GM18858 (cell line): ENCODE data around the gene AWAT2.

Experiments used
- ATAC-seq: cut with Tn5 transposase; IDR thresholded peaks from one replicate; pipeline ENCODE4 v1.9.1; 2021; ENCODE audit not compliant: unreplicated experiment

Gene AWAT2

DNA sequence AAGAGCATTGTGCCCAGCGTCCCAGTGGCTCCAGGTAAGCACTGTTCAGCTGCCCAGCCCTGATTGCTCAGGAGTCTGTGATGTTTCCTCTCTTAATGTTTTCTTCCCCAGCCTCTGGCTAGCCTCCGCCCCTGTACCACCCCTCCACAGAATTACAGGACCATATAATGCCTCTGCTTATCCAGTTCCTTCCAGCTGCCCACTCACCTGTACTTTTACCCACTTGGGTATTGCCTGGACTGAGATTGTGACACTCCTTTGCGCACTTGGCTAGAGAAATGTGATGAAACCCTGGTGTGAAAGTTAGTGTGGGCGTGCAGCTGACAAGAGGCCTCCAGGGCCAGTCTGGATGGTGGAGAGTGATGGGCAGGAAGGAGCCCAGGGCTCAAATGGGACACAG, at the start of gene AWAT2:
Gene AWAT2, minus strand, starts transcription at position 14 of the 400 bp plus-strand sequence. Its CDS starts 6 bp downstream, at position 8.
- ATAC-seq = no peak

- ATAC-seq = no peak
These were observed 46.3 kb upstream of the AWAT2 start for GRCh38 chrX:70096052-70096451.

DNA sequence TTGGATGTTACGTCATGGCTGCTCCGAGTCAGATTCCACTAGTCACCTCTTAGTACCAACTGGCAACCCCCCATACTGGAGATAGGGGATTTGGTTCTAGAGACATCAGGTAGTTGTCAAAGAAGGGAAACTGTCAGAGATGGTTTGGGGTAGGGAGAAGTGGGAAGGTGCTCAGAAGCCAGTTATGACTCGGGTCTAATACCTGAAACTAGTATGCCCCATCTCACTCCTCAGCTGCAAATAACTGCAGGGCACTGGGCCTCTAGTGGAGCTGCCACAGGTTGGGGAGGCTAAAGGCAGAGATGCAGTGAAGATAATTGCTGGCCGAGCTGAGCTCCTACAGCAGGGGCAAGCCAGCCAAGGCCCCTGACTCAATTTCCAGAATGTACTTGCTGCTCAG, 42.5 kb upstream of the AWAT2 start:
- ATAC-seq = no peak

DNA sequence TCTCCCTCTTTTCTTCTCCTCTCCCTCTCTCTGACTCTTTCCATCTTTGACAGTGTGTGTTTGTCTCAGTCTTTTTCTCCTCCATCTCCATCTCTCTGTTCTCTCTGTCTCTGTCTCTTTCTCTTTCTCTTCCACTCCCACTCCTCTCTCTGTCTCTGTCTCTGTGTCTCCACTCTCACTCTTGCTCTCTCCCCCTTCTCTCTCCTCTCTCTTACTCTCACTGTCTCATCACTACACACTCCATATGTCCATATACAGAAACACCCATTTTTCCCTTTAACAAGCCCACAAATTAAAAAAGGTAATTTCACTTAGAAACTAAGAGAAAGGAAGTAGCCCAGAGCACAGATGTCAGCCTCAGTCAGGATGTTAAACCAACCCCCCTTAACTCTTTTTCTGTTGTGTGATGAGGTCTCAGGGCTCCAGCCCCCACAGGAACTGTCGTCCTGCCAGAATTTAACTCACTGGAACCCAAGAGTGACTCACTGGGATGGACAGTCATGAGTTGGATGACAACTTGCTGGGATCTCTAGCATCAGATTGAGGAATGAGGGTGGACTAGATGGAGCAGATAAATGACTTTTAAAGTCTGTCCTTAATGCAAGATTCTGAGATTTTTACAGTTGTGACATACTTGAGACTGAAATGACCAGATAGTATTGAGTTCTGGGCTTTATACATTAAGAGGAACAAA, 40.0 kb upstream of the AWAT2 start:
- ATAC-seq = no peak

GRCh38 chrX:70088751-70089150, 39.0 kb upstream of the AWAT2 start:
- ATAC-seq = no peak

DNA sequence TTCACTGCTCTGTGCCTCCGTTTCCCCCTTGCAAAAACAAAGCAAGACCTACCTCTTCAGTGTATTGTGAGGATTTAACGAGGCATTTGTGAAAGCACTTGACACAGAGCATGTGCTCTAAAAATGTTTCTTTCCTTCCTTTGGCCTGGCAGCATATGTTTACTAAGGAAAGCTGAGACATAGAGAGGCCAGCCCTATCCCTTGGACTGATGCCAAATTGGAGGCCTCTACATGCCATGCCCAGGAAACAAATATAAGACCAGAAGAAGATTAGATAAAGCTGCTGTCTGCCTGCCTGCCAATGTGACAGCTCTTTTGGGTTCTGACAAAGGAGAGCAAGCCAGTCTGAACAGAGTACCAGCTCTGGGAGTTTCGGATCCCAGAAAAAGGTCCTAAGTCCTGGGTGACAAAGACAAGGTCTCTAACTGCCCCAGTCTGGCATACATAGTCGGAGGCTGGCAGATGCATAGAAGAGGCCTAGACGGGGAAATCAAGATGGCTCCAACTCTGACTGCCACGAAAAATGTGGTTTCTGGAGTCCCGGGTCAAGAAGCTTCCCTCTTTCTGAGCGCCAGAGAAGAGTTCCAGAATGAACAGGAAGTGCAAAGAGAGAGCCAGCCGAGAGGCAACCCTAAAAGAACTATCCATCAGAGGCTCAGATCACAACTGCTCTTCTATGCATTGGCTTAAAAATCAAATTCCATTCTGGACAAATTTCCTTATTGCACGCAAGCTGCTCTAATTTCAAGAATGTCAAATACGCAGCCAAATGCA, 38.3 kb upstream of the AWAT2 start:
- no peak for ATAC-seq

- ATAC-seq = no peak
These were observed 35.0 kb upstream of the AWAT2 start for GRCh38 chrX:70084592-70085240.

DNA sequence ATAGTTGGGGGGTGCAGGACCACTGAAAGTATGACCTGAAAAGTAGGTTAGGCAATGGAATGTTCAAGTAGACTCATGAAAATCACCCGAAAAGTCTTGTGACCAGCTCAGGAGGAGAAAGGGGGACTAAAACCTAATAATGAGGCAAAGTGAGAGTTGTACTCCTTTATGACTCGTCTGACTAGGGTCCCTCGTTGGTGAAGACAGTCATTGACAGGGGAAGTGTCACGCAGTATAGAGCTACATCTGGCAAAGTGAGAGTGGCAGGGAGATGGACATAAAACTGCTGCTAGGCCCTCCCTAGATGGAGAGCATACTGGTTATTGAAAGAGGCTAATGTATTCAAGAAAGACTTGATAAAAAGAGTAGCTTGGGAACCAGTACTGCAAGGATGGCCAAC, 33.0 kb upstream of the AWAT2 start:
- ATAC-seq = no peak

DNA sequence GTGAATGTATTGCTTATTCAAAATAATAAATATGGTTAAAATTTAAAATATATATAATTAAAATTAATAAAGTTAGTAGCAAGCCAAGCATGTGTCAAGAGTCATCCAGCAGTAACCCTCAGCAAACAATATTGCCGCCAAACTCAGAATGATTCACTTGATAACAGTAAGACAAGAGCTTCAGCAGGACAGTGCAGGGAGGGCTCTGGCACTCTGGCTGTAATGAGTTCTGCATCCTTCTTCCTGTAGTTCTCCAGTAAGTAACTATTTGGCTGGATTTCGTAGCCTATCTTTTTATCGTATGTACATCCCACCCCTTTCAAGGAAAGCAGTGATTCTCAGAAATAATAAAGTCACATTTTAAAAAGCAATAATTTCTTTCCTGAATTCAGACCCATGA, 30.1 kb upstream of the AWAT2 start:
- ATAC-seq = no peak

- ATAC-seq = no peak
These were observed 29.6 kb upstream of the AWAT2 start for GRCh38 chrX:70079297-70079696.

DNA sequence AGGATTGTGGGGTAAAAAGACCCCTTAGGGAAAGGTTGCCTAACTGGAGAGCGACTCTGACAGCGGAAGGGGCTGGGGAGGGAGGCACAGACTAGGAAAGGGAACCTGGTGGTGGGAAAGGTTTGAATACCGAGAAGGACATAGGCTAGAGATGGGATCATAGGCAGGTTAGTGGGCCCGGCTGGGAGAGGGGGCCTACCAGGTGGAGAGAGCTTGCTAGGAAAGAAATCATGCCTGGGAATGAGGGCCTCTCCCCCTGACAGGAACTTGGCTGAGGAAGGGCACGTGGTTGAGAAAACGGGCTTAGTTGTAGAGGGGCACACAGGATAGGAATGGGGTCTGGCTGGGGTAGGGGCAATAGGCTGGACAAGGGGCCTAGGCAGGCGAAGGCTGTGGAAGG, 16.9 kb upstream of the AWAT2 start:
- no peak for ATAC-seq

GRCh38 chrX:70062961-70063550, 13.3 kb upstream of the AWAT2 start:
- no peak for ATAC-seq

GRCh38 chrX:70062076-70062475, 12.3 kb upstream of the AWAT2 start, which contains the start of gene OTUD6A:
TSS of gene OTUD6A (plus strand) at chrX:70062457. CDS start at chrX:70062525, 68 bp downstream.
- no peak for ATAC-seq

DNA sequence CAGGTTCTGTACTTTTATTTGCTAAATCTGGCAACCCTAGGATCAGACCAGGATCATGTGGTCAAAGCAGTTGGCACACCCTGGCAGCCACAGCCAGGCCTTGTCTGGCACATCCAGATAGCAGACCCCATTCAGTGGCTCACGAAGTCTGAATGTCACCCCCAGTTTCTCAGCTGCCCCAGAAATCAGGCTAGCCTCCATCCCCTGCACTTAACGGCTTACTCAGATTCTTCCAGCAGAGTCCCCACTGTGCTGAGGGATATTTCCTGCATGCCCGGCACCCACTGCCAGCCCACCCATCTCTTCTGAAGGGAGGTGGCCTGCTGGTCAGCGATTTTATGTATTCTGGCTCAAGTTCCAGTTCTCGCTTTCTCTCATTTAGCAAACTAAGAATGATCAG, 4.7 kb upstream of the AWAT2 start:
- ATAC-seq = no peak

- ATAC-seq = no peak
These were observed 3.3 kb upstream of the AWAT2 start for GRCh38 chrX:70052895-70053615.

- ATAC-seq = no peak
These were observed 332 bp downstream of the AWAT2 start for GRCh38 chrX:70049406-70049805.

- no peak for ATAC-seq
These were observed 2.8 kb downstream of the AWAT2 start for GRCh38 chrX:70046978-70047377.

GRCh38 chrX:70044541-70045245, 5.0 kb downstream of the AWAT2 start:
- ATAC-seq = no peak

DNA sequence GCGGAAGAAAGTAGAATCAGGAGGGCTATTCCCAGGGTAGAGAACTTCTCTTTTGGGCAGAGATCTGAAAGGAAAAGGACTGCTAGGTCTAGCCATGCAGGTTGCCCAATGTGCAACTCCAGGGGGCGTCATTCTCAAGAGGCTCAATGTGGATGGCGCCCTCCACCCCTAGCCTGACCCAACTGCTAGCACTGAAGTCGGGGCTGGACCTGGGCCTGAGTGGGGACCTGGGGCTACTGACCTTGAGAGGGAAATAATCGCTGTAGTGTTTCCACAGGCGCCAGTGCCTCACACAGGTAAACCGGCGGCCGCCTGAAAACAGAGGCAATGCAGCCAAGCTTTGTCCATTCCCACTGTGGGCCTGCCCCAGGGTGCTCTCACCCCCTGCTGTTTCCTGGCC, 6.1 kb downstream of the AWAT2 start:
- no peak for ATAC-seq
